SK-N-SH (cell line): Measurements from ENCODE around the gene ADCYAP1R1. TPM values are rescaled to one million over a fixed set of nuclear protein-coding genes. Genes with fewer than 3 reads are reported as not detected.

Source experiments
- CTCF ChIA-PET: fragments of 300-600, 350-600 bp; formaldehyde crosslinking; extraction: SDS; loops from one replicate; lab custom pipeline; 2021; lab: Yijun Ruan, JAX
- POLR2A ChIA-PET: fragments of 350-600 bp; sonication (Branson Sonifier 250); formaldehyde crosslinking; extraction: SDS; loops from one replicate; lab custom pipeline; 2020; ENCODE audit warnings: antibody characterized with exemption, inconsistent platforms; lab: Yijun Ruan, JAX
- DNase-seq: peaks from one replicate; pipeline ENCODE4 v3.0.0; 2012
- H2AFZ ChIP-seq: fragments of 200-600 bp; sonication (generic); 2 replicates; pipeline ENCODE4 v1.8.1; 2016; ENCODE audit warnings: antibody characterized with exemption, mild to moderate bottlenecking, low read depth
- H3F3A ChIP-seq: fragments of 200-600 bp; sonication (generic); replicated peaks from 2 replicates; pipeline ENCODE3; 2016; ENCODE audit warnings: antibody characterized with exemption, mild to moderate bottlenecking; ENCODE audit not compliant: insufficient read depth
- H3K27ac ChIP-seq, 2 experiments: fragments of 200-500 bp in 1 of 2; fragments of 200-600 bp in 1 of 2; sonication (Bioruptor generic) in 1 of 2; sonication (generic), shearing (Covaris generic) in 1 of 2; 2 replicates each; pipeline versions ENCODE4 v1.5.1 to v1.6.1; 2014 to 2016; ENCODE audit warnings: low read depth in 2 of 2, inconsistent platforms in 1 of 2, low read length in 1 of 2, mild to moderate bottlenecking in 1 of 2, mixed read lengths in 1 of 2
- H3K27me3 ChIP-seq: fragments of 200-600 bp; sonication (generic), shearing (Covaris generic); 2 replicates; pipeline ENCODE4 v1.6.1; 2016; ENCODE audit warnings: mixed run types; ENCODE audit not compliant: insufficient read depth
- H3K36me3 ChIP-seq, 2 experiments: fragments of 200-500 bp in 1 of 2; fragments of 200-600 bp in 1 of 2; sonication (Bioruptor generic) in 1 of 2; sonication (generic) in 1 of 2; replicated peaks in 1 of 2; 2 replicates each; pipeline versions ENCODE3 to v1.5.1; 2014 to 2016; ENCODE audit warnings: low read length in 1 of 2, mild to moderate bottlenecking in 1 of 2; ENCODE audit not compliant: insufficient read depth in 2 of 2, control insufficient read depth in 1 of 2
- H3K4me1 ChIP-seq, 2 experiments: fragments of 200-500 bp in 1 of 2; fragments of 200-600 bp in 1 of 2; sonication (Bioruptor generic) in 1 of 2; sonication (generic), shearing (Covaris generic) in 1 of 2; 2 replicates each; pipeline versions ENCODE4 v1.5.1 to v1.6.1; 2014 to 2016; ENCODE audit warnings: low read depth in 1 of 2, low read length in 1 of 2, mixed run types in 1 of 2; ENCODE audit not compliant: insufficient read depth in 2 of 2, control insufficient read depth in 1 of 2
- H3K4me2 ChIP-seq: fragments of 200-600 bp; sonication (generic), shearing (Covaris generic); 2 replicates; pipeline ENCODE4 v1.6.1; 2017; ENCODE audit warnings: mixed run types
- H3K4me3 ChIP-seq, 2 experiments: fragments of 200-500 bp in 1 of 2; fragments of 200-600 bp in 1 of 2; sonication (Bioruptor generic) in 1 of 2; sonication (generic), shearing (Covaris generic) in 1 of 2; 2 replicates each; pipeline versions ENCODE4 v1.5.1 to v1.8.1; 2014 to 2016; ENCODE audit warnings: low read depth in 2 of 2, inconsistent platforms in 1 of 2, low read length in 1 of 2, mild to moderate bottlenecking in 1 of 2, mixed read lengths in 1 of 2, moderate library complexity in 1 of 2
- H3K79me2 ChIP-seq: fragments of 200-600 bp; sonication (generic); 2 replicates; pipeline ENCODE4 v1.8.1; 2017; ENCODE audit warnings: mild to moderate bottlenecking; ENCODE audit not compliant: insufficient read depth
- H3K9ac ChIP-seq: fragments of 200-600 bp; sonication (generic); 2 replicates; pipeline ENCODE4 v1.6.1; 2017; ENCODE audit warnings: mixed run types
- H3K9me2 ChIP-seq: fragments of 200-600 bp; sonication (generic); 2 replicates; pipeline ENCODE4 v1.6.1; 2017; ENCODE audit warnings: mixed run types
- H3K9me3 ChIP-seq: fragments of 200-600 bp; sonication (generic); 2 replicates; pipeline ENCODE4 v1.6.1; 2017; ENCODE audit warnings: mixed run types, mild to moderate bottlenecking, moderate library complexity
- H4K20me1 ChIP-seq: fragments of 200-600 bp; sonication (generic); 2 replicates; pipeline ENCODE4 v1.6.1; 2017; ENCODE audit warnings: mild to moderate bottlenecking, mixed run types; ENCODE audit not compliant: insufficient read depth
- FOSL2 ChIP-seq: IDR thresholded peaks from 2 replicates; pipeline ENCODE4 v1.4.0; 2012; ENCODE audit warnings: low read depth, mild to moderate bottlenecking, moderate library complexity, borderline replicate concordance
- MXI1 ChIP-seq: IDR thresholded peaks from 2 replicates; pipeline ENCODE4 v1.6.1; 2012; ENCODE audit warnings: mild to moderate bottlenecking, low read depth, low read length, improper control_type of control experiment
- POLR2AphosphoS5 ChIP-seq: IDR thresholded peaks from 2 replicates; pipeline ENCODE4 v1.6.1; 2012; ENCODE audit warnings: low read depth, low read length
- RAD21 ChIP-seq: IDR thresholded peaks from 2 replicates; pipeline ENCODE4 v1.6.1; 2012; ENCODE audit warnings: mild to moderate bottlenecking, low read length
- TEAD4 ChIP-seq: IDR thresholded peaks from 2 replicates; pipeline ENCODE4 v1.4.0; 2012; ENCODE audit warnings: mild to moderate bottlenecking, borderline replicate concordance; ENCODE audit not compliant: insufficient read depth
- YY1 ChIP-seq: IDR thresholded peaks from 2 replicates; pipeline ENCODE4 v1.4.0; 2012; ENCODE audit warnings: low read depth, mild to moderate bottlenecking
- WGBS: methylation state at CpG from one replicate; pipeline ENCODE4 v1.1.6; 2017; ENCODE audit warnings: low lambda C conversion rate; 5-methylcytosine and 5-hydroxymethylcytosine counted together
- polyA plus RNA-seq, 3 experiments: library from polyadenylated mRNA; depleted of rRNA; stranded (reverse); fragments of >200 nt; gene quantifications; 2 replicates each; pipeline ENCODE4 v1.2.3, GENCODE V29; 2012
- TF ChIP-seq, protein P1 (sequence below): fragments of 150-350 bp; IDR thresholded peaks from 2 replicates; pipeline ENCODE4 v1.6.1; 2017; ENCODE audit warnings: antibody characterized with exemption, low read length, low read depth, borderline replicate concordance
- TF ChIP-seq, protein P2 (sequence below): IDR thresholded peaks from 2 replicates; pipeline ENCODE4 v1.6.1; 2012; ENCODE audit warnings: mild to moderate bottlenecking, low read depth, low read length, moderate library complexity
- TF ChIP-seq, protein P3 (sequence below): IDR thresholded peaks from 2 replicates; pipeline ENCODE4; 2012
- TF ChIP-seq, protein P4 (sequence below): IDR thresholded peaks from 2 replicates; pipeline ENCODE4 v1.4.0; 2012; ENCODE audit warnings: low read depth
- TF ChIP-seq, protein P5 (sequence below): IDR thresholded peaks from 2 replicates; pipeline ENCODE4 v1.4.0; 2012; ENCODE audit warnings: low read depth, borderline replicate concordance

The ADCYAP1R1 gene
- polyA plus RNA-seq, 1 of the 3 experiments (the other 2 are of a cell fraction): 0.08 TPM

DNA sequence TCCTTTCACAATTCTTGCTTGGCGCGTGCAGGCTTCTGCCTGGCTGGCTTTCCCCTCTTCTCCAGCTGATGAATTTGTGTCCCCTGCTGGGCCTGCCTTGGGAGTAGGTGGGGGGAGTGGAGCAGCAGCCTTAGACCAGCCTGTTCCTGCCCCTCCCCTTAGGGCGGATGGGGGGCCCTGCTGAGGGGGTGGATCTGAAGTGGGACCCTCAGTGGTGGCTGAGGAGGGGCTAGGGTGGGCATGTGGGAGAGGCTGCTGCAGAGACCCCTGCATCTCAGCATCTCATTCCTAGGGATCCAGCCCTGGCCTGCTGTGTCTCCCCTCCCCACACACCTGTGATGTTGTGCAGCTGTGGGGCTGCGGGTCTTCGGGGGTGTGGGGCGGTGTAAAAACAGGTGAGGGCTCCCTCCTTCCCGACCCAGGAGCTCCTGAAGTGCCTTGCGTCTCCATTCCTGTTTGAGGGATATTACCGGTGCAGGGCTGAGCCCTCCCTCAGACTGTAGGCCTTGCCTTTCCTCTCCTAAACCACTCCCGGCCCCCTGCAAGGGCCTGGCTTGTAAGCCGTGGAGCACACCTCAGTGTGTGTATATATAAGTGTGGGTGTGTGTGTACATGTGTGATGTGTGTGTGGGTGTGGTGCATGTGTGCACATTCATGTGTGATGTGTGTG is 24.7 kb downstream of the ADCYAP1R1 start:
- no peak overlapping the region for H3K4me2 ChIP-seq
- H3K36me3 ChIP-seq: no peaks in the 10 kb centered on the region
- DNase-seq: no peak
- no peak overlapping the region for H2AFZ ChIP-seq
- peaks cover 35% of the 10 kb centered on the region; the same call in 1 of the 2 replicates for H3K27me3 ChIP-seq
- no peaks in the 10 kb centered on the region for H3K4me1 ChIP-seq
- no peak overlapping the region for H3K9ac ChIP-seq
- H3K79me2 ChIP-seq: no peaks in the 10 kb centered on the region
- POLR2A ChIA-PET: no interaction called here
- no peaks in the 10 kb centered on the region for H3F3A ChIP-seq
- no peaks in the 10 kb centered on the region for H3K9me3 ChIP-seq
- no peak overlapping the region for H3K4me3 ChIP-seq
- CTCF ChIA-PET: interaction anchor here (1.2 to 7.5 kb wide), 4 partner anchors 16 to 57 kb away, joined by 4 to 49 read pairs (median 22); no protein-coding TSS in a partner anchor
- 77% methylated on average over 8 of the region's 11 CpGs for WGBS
- no peak overlapping the region for H3K27ac ChIP-seq
- H4K20me1 ChIP-seq: no peaks in the 10 kb centered on the region
- no peaks in the 10 kb centered on the region for H3K9me2 ChIP-seq
- TF ChIP-seq, protein P1, sequence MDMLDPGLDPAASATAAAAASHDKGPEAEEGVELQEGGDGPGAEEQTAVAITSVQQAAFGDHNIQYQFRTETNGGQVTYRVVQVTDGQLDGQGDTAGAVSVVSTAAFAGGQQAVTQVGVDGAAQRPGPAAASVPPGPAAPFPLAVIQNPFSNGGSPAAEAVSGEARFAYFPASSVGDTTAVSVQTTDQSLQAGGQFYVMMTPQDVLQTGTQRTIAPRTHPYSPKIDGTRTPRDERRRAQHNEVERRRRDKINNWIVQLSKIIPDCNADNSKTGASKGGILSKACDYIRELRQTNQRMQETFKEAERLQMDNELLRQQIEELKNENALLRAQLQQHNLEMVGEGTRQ: no peak
- TF ChIP-seq, protein P2, sequence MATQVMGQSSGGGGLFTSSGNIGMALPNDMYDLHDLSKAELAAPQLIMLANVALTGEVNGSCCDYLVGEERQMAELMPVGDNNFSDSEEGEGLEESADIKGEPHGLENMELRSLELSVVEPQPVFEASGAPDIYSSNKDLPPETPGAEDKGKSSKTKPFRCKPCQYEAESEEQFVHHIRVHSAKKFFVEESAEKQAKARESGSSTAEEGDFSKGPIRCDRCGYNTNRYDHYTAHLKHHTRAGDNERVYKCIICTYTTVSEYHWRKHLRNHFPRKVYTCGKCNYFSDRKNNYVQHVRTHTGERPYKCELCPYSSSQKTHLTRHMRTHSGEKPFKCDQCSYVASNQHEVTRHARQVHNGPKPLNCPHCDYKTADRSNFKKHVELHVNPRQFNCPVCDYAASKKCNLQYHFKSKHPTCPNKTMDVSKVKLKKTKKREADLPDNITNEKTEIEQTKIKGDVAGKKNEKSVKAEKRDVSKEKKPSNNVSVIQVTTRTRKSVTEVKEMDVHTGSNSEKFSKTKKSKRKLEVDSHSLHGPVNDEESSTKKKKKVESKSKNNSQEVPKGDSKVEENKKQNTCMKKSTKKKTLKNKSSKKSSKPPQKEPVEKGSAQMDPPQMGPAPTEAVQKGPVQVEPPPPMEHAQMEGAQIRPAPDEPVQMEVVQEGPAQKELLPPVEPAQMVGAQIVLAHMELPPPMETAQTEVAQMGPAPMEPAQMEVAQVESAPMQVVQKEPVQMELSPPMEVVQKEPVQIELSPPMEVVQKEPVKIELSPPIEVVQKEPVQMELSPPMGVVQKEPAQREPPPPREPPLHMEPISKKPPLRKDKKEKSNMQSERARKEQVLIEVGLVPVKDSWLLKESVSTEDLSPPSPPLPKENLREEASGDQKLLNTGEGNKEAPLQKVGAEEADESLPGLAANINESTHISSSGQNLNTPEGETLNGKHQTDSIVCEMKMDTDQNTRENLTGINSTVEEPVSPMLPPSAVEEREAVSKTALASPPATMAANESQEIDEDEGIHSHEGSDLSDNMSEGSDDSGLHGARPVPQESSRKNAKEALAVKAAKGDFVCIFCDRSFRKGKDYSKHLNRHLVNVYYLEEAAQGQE: no peak
- no peak for TF ChIP-seq TEAD4
- no peak for TF ChIP-seq YY1
- no peak for TF ChIP-seq MXI1
- TF ChIP-seq, protein P3, sequence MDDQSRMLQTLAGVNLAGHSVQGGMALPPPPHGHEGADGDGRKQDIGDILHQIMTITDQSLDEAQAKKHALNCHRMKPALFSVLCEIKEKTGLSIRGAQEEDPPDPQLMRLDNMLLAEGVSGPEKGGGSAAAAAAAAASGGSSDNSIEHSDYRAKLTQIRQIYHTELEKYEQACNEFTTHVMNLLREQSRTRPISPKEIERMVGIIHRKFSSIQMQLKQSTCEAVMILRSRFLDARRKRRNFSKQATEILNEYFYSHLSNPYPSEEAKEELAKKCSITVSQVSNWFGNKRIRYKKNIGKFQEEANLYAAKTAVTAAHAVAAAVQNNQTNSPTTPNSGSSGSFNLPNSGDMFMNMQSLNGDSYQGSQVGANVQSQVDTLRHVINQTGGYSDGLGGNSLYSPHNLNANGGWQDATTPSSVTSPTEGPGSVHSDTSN: no peak
- TF ChIP-seq, protein P4, sequence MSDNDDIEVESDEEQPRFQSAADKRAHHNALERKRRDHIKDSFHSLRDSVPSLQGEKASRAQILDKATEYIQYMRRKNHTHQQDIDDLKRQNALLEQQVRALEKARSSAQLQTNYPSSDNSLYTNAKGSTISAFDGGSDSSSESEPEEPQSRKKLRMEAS: no peak
- TF ChIP-seq POLR2AphosphoS5: no peak
- no peak for TF ChIP-seq RAD21
- TF ChIP-seq, protein P5, sequence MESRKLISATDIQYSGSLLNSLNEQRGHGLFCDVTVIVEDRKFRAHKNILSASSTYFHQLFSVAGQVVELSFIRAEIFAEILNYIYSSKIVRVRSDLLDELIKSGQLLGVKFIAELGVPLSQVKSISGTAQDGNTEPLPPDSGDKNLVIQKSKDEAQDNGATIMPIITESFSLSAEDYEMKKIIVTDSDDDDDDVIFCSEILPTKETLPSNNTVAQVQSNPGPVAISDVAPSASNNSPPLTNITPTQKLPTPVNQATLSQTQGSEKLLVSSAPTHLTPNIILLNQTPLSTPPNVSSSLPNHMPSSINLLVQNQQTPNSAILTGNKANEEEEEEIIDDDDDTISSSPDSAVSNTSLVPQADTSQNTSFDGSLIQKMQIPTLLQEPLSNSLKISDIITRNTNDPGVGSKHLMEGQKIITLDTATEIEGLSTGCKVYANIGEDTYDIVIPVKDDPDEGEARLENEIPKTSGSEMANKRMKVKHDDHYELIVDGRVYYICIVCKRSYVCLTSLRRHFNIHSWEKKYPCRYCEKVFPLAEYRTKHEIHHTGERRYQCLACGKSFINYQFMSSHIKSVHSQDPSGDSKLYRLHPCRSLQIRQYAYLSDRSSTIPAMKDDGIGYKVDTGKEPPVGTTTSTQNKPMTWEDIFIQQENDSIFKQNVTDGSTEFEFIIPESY: no peak
- TF ChIP-seq FOSL2: no peak
